ENCODE data around the gene ZNF425. TPM values are rescaled to one million over a fixed set of nuclear protein-coding genes. Genes with fewer than 3 reads are reported as not detected.

ZNF425 gene
- total RNA-seq, 2 experiments from 2014 or later = 0.22 to 0.29 TPM

- H3K27me3 Mint-ChIP-seq = no peaks in the 10 kb centered on the region
- peak overlapping the region; percentile 37 for H3K27ac Mint-ChIP-seq
- TF ChIP-seq CTCF (IDR thresholded peaks at IDR 0.05) = no peak
- CTCF ChIA-PET = interaction anchor here (0.7 to 2.1 kb wide), 5 partner anchors 16 to 29 kb away, joined by 3 to 5 read pairs (median 5); partner anchors contain the start of genes ZNF282 and ZNF398
- peaks cover 35% of the 10 kb centered on the region for H3K36me3 Mint-ChIP-seq (ENCODE audit: low read depth)
- H3K4me3 Mint-ChIP-seq = no peak overlapping the region
- peaks cover 6% of the 10 kb centered on the region for H3K4me1 Mint-ChIP-seq (ENCODE audit: low read depth)
- POLR2A ChIA-PET = interaction anchor here (1.1 kb wide), 2 partner anchors 19 to 24 kb away, joined by 4 read pairs; partner anchors contain the start of gene ZNF398
- ATAC-seq (no peak), DNase-seq (no peak)
- intact Hi-C loops (cut with micrococcal nuclease) = no loop called here
- H3K9me3 Mint-ChIP-seq = no peaks in the 10 kb centered on the region
Measured at GRCh38 chr7:149166630-149167352, 40.7 kb upstream of the ZNF425 start.

GRCh38 chr7:149166142-149166541 is 40.0 kb upstream of the ZNF425 start:
- ATAC-seq (peak; percentile 37), DNase-seq (no peak)
- H3K9me3 Mint-ChIP-seq = no peaks in the 10 kb centered on the region
- POLR2A ChIA-PET = interaction anchor here (1.1 kb wide), 1 partner anchor 18 kb away, joined by 4 read pairs; the partner anchor contains the start of gene ZNF398
- intact Hi-C loops (cut with micrococcal nuclease) = no loop called here
- H3K36me3 Mint-ChIP-seq (ENCODE audit: low read depth) = peaks cover 38% of the 10 kb centered on the region
- no peak overlapping the region for H3K27ac Mint-ChIP-seq
- no peaks in the 10 kb centered on the region for H3K27me3 Mint-ChIP-seq
- peaks cover 10% of the 10 kb centered on the region for H3K4me1 Mint-ChIP-seq (ENCODE audit: low read depth)
- no peak for TF ChIP-seq CTCF (IDR thresholded peaks at IDR 0.05)
- no peak overlapping the region for H3K4me3 Mint-ChIP-seq
- CTCF ChIA-PET = interaction anchor here (1.5 to 2.1 kb wide), 3 partner anchors 15 to 29 kb away, joined by 5 to 7 read pairs (median 5); partner anchors contain the start of genes ZNF282 and ZNF398

GRCh38 chr7:149161241-149161848 is 35.2 kb upstream of the ZNF425 start:
- no peak for TF ChIP-seq CTCF (IDR thresholded peaks at IDR 0.05)
- no peak overlapping the region for H3K4me3 Mint-ChIP-seq
- DNase-seq (peak; percentile 21), ATAC-seq (peak; percentile 65)
- no peaks in the 10 kb centered on the region for H3K27me3 Mint-ChIP-seq
- CTCF ChIA-PET = interaction anchor here (1.3 kb wide), 1 partner anchor 34 kb away, joined by 4 read pairs; the partner anchor contains the start of gene ZNF282
- POLR2A ChIA-PET = no interaction called here
- no peaks in the 10 kb centered on the region for H3K9me3 Mint-ChIP-seq
- intact Hi-C loops (cut with micrococcal nuclease) = no loop called here
- no peak overlapping the region for H3K27ac Mint-ChIP-seq
- peaks cover 29% of the 10 kb centered on the region for H3K4me1 Mint-ChIP-seq (ENCODE audit: low read depth)
- peaks cover 45% of the 10 kb centered on the region for H3K36me3 Mint-ChIP-seq (ENCODE audit: low read depth)

- Mint-ChIP-seq H3K4me3 (no peak overlapping the region), H3K9me3 (no peaks in the 10 kb centered on the region), H3K36me3 (ENCODE audit: low read depth) (peaks cover 38% of the 10 kb centered on the region), H3K4me1 (ENCODE audit: low read depth) (peaks cover 25% of the 10 kb centered on the region), H3K27me3 (no peaks in the 10 kb centered on the region), H3K27ac (peak overlapping the region; percentile 31)
- ChIA-PET CTCF (no interaction called here), POLR2A (no interaction called here)
- intact Hi-C loops (cut with micrococcal nuclease) = no loop called here
- ATAC-seq (no peak), DNase-seq (no peak)
- no peak for TF ChIP-seq CTCF (IDR thresholded peaks at IDR 0.05)
Measured at GRCh38 chr7:149156898-149157297, 30.8 kb upstream of the ZNF425 start.

- POLR2A ChIA-PET = no interaction called here
- intact Hi-C loops (cut with micrococcal nuclease) = no loop called here
- ATAC-seq (no peak), DNase-seq (no peak)
- peaks cover 28% of the 10 kb centered on the region for H3K36me3 Mint-ChIP-seq (ENCODE audit: low read depth)
- H3K4me1 Mint-ChIP-seq (ENCODE audit: low read depth) = peaks cover 16% of the 10 kb centered on the region
- no peaks in the 10 kb centered on the region for H3K9me3 Mint-ChIP-seq
- no peak overlapping the region for H3K27ac Mint-ChIP-seq
- H3K4me3 Mint-ChIP-seq = no peak overlapping the region
- H3K27me3 Mint-ChIP-seq = no peaks in the 10 kb centered on the region
- no peak for TF ChIP-seq CTCF (IDR thresholded peaks at IDR 0.05)
- CTCF ChIA-PET = no interaction called here
Measured at GRCh38 chr7:149154056-149154455, 27.9 kb upstream of the ZNF425 start.
